Liver (tissue), 9 donors: ENCODE results near the gene KRT222. TPM values are rescaled to one million over a fixed set of nuclear protein-coding genes. Genes with fewer than 3 reads are reported as not detected.

Source experiments
- DNase-seq: peaks from one replicate; pipeline ENCODE4 v3.0.0-alpha.2; 2017; ENCODE audit warnings: low spot score
- H3K27ac ChIP-seq, 2 donors: one replicate each; pipeline ENCODE4 v1.7.0; 2013; ENCODE audit warnings: inconsistent platforms in 2 of 2, low read length in 2 of 2, control low read depth in 1 of 2, low read depth in 1 of 2, mild to moderate bottlenecking in 1 of 2
- H3K27me3 ChIP-seq, 4 donors: one replicate each; pipeline versions ENCODE4 v1.6.1 to v1.7.0; 2013; ENCODE audit warnings: low read length in 3 of 4, inconsistent platforms in 1 of 4, mild to moderate bottlenecking in 1 of 4, moderate library complexity in 1 of 4; ENCODE audit not compliant: control insufficient read depth in 4 of 4, insufficient read depth in 4 of 4
- H3K36me3 ChIP-seq, 4 donors: one replicate each; pipeline versions ENCODE4 v1.6.1 to v1.7.0; 2013; ENCODE audit warnings: low read length in 3 of 4, mild to moderate bottlenecking in 3 of 4, low read depth in 1 of 4, moderate library complexity in 1 of 4; ENCODE audit not compliant: control insufficient read depth in 4 of 4, insufficient read depth in 3 of 4
- H3K4me1 ChIP-seq, 4 donors: one replicate each; pipeline versions ENCODE4 v1.6.1 to v1.7.0; 2013; ENCODE audit warnings: low read length in 3 of 4, mild to moderate bottlenecking in 3 of 4, moderate library complexity in 1 of 4; ENCODE audit not compliant: control insufficient read depth in 4 of 4, insufficient read depth in 4 of 4
- H3K4me3 ChIP-seq, 3 donors: one replicate each; pipeline versions ENCODE4 v1.6.1 to v1.7.0; 2013; ENCODE audit warnings: low read length in 3 of 3, control low read depth in 1 of 3, low read depth in 1 of 3, mild to moderate bottlenecking in 1 of 3
- H3K9ac ChIP-seq, 2 donors: one replicate each; pipeline ENCODE4 v1.7.0; 2013; ENCODE audit warnings: low read length in 2 of 2, mild to moderate bottlenecking in 2 of 2, moderate library complexity in 2 of 2, control low read depth in 1 of 2, low read depth in 1 of 2
- H3K9me3 ChIP-seq, 4 donors: one replicate each; pipeline versions ENCODE4 v1.6.1 to v1.7.0; 2013; ENCODE audit warnings: low read length in 3 of 4; ENCODE audit not compliant: control insufficient read depth in 4 of 4
- ATF3 ChIP-seq: IDR thresholded peaks from 2 replicates; pipeline ENCODE4 v1.6.1; 2016; ENCODE audit warnings: antibody characterized with exemption
- EGR1 ChIP-seq, 2 donors: IDR thresholded peaks; 2 replicates each; pipeline ENCODE4 v1.6.1; 2016 to 2018; ENCODE audit warnings: antibody characterized with exemption in 2 of 2, low read depth in 2 of 2
- FOXA1 ChIP-seq: IDR thresholded peaks from 2 replicates; pipeline ENCODE4 v1.6.1; 2016; ENCODE audit warnings: antibody characterized with exemption
- FOXA2 ChIP-seq: IDR thresholded peaks from 2 replicates; pipeline ENCODE4 v1.6.1; 2016; ENCODE audit warnings: antibody characterized with exemption
- GABPA ChIP-seq, 2 donors: IDR thresholded peaks in 1 of 2; conservative IDR thresholded peaks in 1 of 2; 2 replicates each; pipeline ENCODE4 v1.6.1; 2016; ENCODE audit warnings: antibody characterized with exemption in 2 of 2, mild to moderate bottlenecking in 1 of 2, moderate library complexity in 1 of 2
- HNF4A ChIP-seq, 2 donors: conservative IDR thresholded peaks; 2 replicates each; pipeline ENCODE4 v1.6.1; 2016; ENCODE audit warnings: antibody characterized with exemption in 2 of 2, mild to moderate bottlenecking in 2 of 2
- HNF4G ChIP-seq: IDR thresholded peaks from 2 replicates; pipeline ENCODE4 v1.6.1; 2016; ENCODE audit warnings: antibody characterized with exemption
- JUND ChIP-seq, 2 donors: IDR thresholded peaks; 2 replicates each; pipeline ENCODE4 v1.6.1; 2016; ENCODE audit warnings: antibody characterized with exemption in 2 of 2
- MAX ChIP-seq: IDR thresholded peaks from 2 replicates; pipeline ENCODE4 v1.6.1; 2016; ENCODE audit warnings: antibody characterized with exemption
- NR2F2 ChIP-seq: IDR thresholded peaks from 2 replicates; pipeline ENCODE4 v1.6.1; 2016; ENCODE audit warnings: antibody characterized with exemption
- RAD21 ChIP-seq, 2 donors: IDR thresholded peaks; 2 replicates each; pipeline ENCODE4 v1.6.1; 2016; ENCODE audit warnings: antibody characterized with exemption in 2 of 2, mild to moderate bottlenecking in 2 of 2
- REST ChIP-seq: IDR thresholded peaks from 2 replicates; pipeline ENCODE4 v1.6.1; 2016; ENCODE audit warnings: antibody characterized with exemption, mild to moderate bottlenecking
- RXRA ChIP-seq, 2 donors: IDR thresholded peaks; 2 replicates each; pipeline ENCODE4 v1.6.1; 2017 to 2018; ENCODE audit warnings: antibody characterized with exemption in 2 of 2, mild to moderate bottlenecking in 1 of 2
- SP1 ChIP-seq: IDR thresholded peaks from 2 replicates; pipeline ENCODE4 v1.6.1; 2018; ENCODE audit warnings: antibody characterized with exemption, mild to moderate bottlenecking
- TAF1 ChIP-seq: conservative IDR thresholded peaks from 2 replicates; pipeline ENCODE4 v1.6.1; 2016; ENCODE audit warnings: antibody characterized with exemption, mild to moderate bottlenecking
- YY1 ChIP-seq: IDR thresholded peaks from 2 replicates; pipeline ENCODE4 v1.6.1; 2016; ENCODE audit warnings: antibody characterized with exemption, mild to moderate bottlenecking
- WGBS: extraction: QIAGEN DNeasy Blood & Tissue Kit; methylation state at CpG from one replicate; pipeline ENCODE4 v1.1.7; 2013; 5-methylcytosine and 5-hydroxymethylcytosine counted together
- polyA plus RNA-seq, 2 donors: library from polyadenylated mRNA; stranded (reverse) in 1 of 2; unstranded in 1 of 2; fragments of 200-250 nt in 1 of 2; fragments of >200 nt in 1 of 2; fragmentation: Nextera tagmentation in 1 of 2; extraction: Ambion mirVana in 1 of 2; gene quantifications; one replicate each; pipeline versions ENCODE4 v1.2.1 to v1.2.3, GENCODE V29; 2013 to 2015
- total RNA-seq, 2 donors: library from RNA; depleted of rRNA; stranded (reverse); fragments of >200 nt; gene quantifications; one replicate each; pipeline ENCODE4 v1.2.3, GENCODE V29; 2014
- TF ChIP-seq, protein P1 (sequence below): IDR thresholded peaks from 2 replicates; pipeline ENCODE4 v1.6.1; 2016; ENCODE audit warnings: antibody characterized with exemption
- TF ChIP-seq, protein P2 (sequence below): fragments of 150-350 bp; IDR thresholded peaks from 2 replicates; pipeline ENCODE4 v1.5.1; 2017; ENCODE audit warnings: improper control_type of control experiment, low read depth, low read length; ENCODE audit not compliant: missing input control
- donor health status: healthy.
- donor health status: healthy.
- donor health status: healthy.
- donor health status: healthy.
- donor health status: healthy.

Gene KRT222
- total and polyA plus RNA-seq, 4 donors: 1.9 to 5.6 (median 2.9) TPM

- H3K9me3 ChIP-seq: no peaks in the 10 kb centered on the region
- H3K9ac ChIP-seq: no peak overlapping the region
- TF ChIP-seq SP1 (no peak), HNF4G (no peak), NR2F2 (no peak), HNF4A (conservative IDR thresholded peaks at IDR 0.05) (no peak), RAD21 (IDR thresholded peaks at IDR 0.05) (no peak), EGR1 (IDR thresholded peaks at IDR 0.05; ENCODE audit: low read depth in 2 of 2) (no peak), REST (no peak), RXRA (IDR thresholded peaks at IDR 0.05) (no peak), JUND (IDR thresholded peaks at IDR 0.05) (no peak), FOXA2 (no peak), MAX (no peak), GABPA (IDR thresholded peaks at IDR 0.05 in 1 of 2, conservative IDR thresholded peaks at IDR 0.05 in 1 of 2) (no peak), YY1 (no peak), TAF1 (no peak), ATF3 (no peak), FOXA1 (no peak)
- TF ChIP-seq, protein P1, sequence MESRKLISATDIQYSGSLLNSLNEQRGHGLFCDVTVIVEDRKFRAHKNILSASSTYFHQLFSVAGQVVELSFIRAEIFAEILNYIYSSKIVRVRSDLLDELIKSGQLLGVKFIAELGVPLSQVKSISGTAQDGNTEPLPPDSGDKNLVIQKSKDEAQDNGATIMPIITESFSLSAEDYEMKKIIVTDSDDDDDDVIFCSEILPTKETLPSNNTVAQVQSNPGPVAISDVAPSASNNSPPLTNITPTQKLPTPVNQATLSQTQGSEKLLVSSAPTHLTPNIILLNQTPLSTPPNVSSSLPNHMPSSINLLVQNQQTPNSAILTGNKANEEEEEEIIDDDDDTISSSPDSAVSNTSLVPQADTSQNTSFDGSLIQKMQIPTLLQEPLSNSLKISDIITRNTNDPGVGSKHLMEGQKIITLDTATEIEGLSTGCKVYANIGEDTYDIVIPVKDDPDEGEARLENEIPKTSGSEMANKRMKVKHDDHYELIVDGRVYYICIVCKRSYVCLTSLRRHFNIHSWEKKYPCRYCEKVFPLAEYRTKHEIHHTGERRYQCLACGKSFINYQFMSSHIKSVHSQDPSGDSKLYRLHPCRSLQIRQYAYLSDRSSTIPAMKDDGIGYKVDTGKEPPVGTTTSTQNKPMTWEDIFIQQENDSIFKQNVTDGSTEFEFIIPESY: no peak
- TF ChIP-seq, protein P2, sequence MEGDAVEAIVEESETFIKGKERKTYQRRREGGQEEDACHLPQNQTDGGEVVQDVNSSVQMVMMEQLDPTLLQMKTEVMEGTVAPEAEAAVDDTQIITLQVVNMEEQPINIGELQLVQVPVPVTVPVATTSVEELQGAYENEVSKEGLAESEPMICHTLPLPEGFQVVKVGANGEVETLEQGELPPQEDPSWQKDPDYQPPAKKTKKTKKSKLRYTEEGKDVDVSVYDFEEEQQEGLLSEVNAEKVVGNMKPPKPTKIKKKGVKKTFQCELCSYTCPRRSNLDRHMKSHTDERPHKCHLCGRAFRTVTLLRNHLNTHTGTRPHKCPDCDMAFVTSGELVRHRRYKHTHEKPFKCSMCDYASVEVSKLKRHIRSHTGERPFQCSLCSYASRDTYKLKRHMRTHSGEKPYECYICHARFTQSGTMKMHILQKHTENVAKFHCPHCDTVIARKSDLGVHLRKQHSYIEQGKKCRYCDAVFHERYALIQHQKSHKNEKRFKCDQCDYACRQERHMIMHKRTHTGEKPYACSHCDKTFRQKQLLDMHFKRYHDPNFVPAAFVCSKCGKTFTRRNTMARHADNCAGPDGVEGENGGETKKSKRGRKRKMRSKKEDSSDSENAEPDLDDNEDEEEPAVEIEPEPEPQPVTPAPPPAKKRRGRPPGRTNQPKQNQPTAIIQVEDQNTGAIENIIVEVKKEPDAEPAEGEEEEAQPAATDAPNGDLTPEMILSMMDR: no peak
- DNase-seq: no peak
- no peak overlapping the region for H3K27ac ChIP-seq
- H3K4me3 ChIP-seq: no peak overlapping the region
- peaks cover under 1 to 9% (median 2%) of the 10 kb centered on the region in 4 donors for H3K4me1 ChIP-seq
- no peaks in the 10 kb centered on the region for H3K27me3 ChIP-seq
- 62% methylated on average over 5 of the region's 5 CpGs for WGBS
- H3K36me3 ChIP-seq: no peaks in the 10 kb centered on the region
Observed at GRCh38 chr17:40687106-40687505, 22.1 kb upstream of the KRT222 start.
